Inflammatory macrophage treated with lipopolysaccharide for 1 hour (primary cell): ENCODE measurements around the gene CTIF.

Experiments
- DNase-seq, 2 donors: peaks; one replicate each; pipeline ENCODE4 v3.0.0-alpha.2; 2020 to 2022

Gene CTIF

GRCh38 chr18:48552130-48552529 is 13.3 kb downstream of the CTIF start:
- DNase-seq, result no peak

GRCh38 chr18:48553236-48553635 is 14.4 kb downstream of the CTIF start:
- no peak for DNase-seq

- DNase-seq, result no peak
Observed at GRCh38 chr18:48554610-48555400, 16.0 kb downstream of the CTIF start.

GRCh38 chr18:48555465-48555995 is 16.7 kb downstream of the CTIF start:
- no peak for DNase-seq

GRCh38 chr18:48557640-48558174 is 18.9 kb downstream of the CTIF start:
- no peak for DNase-seq

GRCh38 chr18:48558248-48558647 is 19.4 kb downstream of the CTIF start:
- no peak for DNase-seq

- DNase-seq, result no peak
Observed at GRCh38 chr18:48560491-48560890, 21.7 kb downstream of the CTIF start.

- no peak for DNase-seq
Observed at GRCh38 chr18:48562075-48562474, 23.2 kb downstream of the CTIF start.

GRCh38 chr18:48563027-48563426 is 24.2 kb downstream of the CTIF start:
- DNase-seq, result peak in 1 of 2 donors; percentile 9

GRCh38 chr18:48564139-48564538 is 25.3 kb downstream of the CTIF start:
- DNase-seq, result no peak

GRCh38 chr18:48565105-48565504 is 26.3 kb downstream of the CTIF start:
- no peak for DNase-seq

GRCh38 chr18:48566589-48566988 is 27.8 kb downstream of the CTIF start:
- DNase-seq, result no peak

- DNase-seq, result no peak
Observed at GRCh38 chr18:48567388-48567787, 28.6 kb downstream of the CTIF start.

- DNase-seq, result no peak
Observed at GRCh38 chr18:48569139-48569914, 30.5 kb downstream of the CTIF start.

- DNase-seq, result no peak
Observed at GRCh38 chr18:48569915-48570264, 31.1 kb downstream of the CTIF start.

GRCh38 chr18:48570313-48570712 is 31.5 kb downstream of the CTIF start:
- no peak for DNase-seq

- no peak for DNase-seq
Observed at GRCh38 chr18:48571639-48572384, 33.0 kb downstream of the CTIF start.

GRCh38 chr18:48572402-48573126 is 33.7 kb downstream of the CTIF start:
- DNase-seq, result no peak

- DNase-seq, result no peak
Observed at GRCh38 chr18:48573632-48574283, 34.9 kb downstream of the CTIF start.

GRCh38 chr18:48574667-48575300 is 36.0 kb downstream of the CTIF start:
- no peak for DNase-seq

- DNase-seq, result no peak
Observed at GRCh38 chr18:48575301-48575657, 36.4 kb downstream of the CTIF start.
